HepG2 (cell line): ENCODE results near the gene NSMCE1. TPM values are rescaled to one million over a fixed set of nuclear protein-coding genes. Genes with fewer than 3 reads are reported as not detected.
"Not testable (repeated sequence)": the region's sequence is repeated elsewhere in the genome, so short reads cannot be mapped to it uniquely, and the experiment has no call there.

ENCODE experiments used
- ATAC-seq: fragments of 200-7000 bp; cut with Tn5 transposase; 3 replicates; pipeline ENCODE4 v1.9.1; 2020; ENCODE audit warnings: mild to moderate bottlenecking, moderate library complexity
- BruUV-seq: library from RNA; stranded (reverse); fragments of 400-500 nt; replicated peaks from 2 replicates; lab custom pipeline; 2021; lab: Mats Ljungman, UMichigan
- CTCF ChIA-PET: fragments of 300-600 bp; formaldehyde crosslinking; extraction: SDS; loops from one replicate; lab custom pipeline; 2021; ENCODE audit warnings: low total read pairs, inconsistent platforms, low intra/inter-chr PET ratio; lab: Yijun Ruan, JAX
- POLR2A ChIA-PET: fragments of 350-600 bp; sonication (Branson Sonifier 250); formaldehyde crosslinking; loops from one replicate; lab custom pipeline; 2020; ENCODE audit warnings: antibody characterized with exemption, inconsistent platforms; lab: Yijun Ruan, JAX
- DNase-seq: peaks from one replicate; pipeline ENCODE4 v3.0.0-alpha.2; 2015; ENCODE audit warnings: low spot score
- FAIRE-seq: peaks from 3 replicates; lab custom pipeline; 2011; peaks lifted over from hg19 to GRCh38; lab: Jason Lieb, UNC
- H2AFZ ChIP-seq: one replicate; pipeline ENCODE4 v1.6.1; 2011; ENCODE audit warnings: low read length, inconsistent platforms
- H3K27ac ChIP-seq: fragments of 300-600 bp; 3 replicates; pipeline ENCODE4 v1.8.0; 2011; ENCODE audit warnings: mixed run types, mild to moderate bottlenecking, mixed read lengths, low read length, inconsistent platforms; ENCODE audit not compliant: insufficient read depth; ENCODE audit errors: extremely low read length
- H3K27me3 ChIP-seq, 2 experiments: fragments of 200-600 bp in 1 of 2; 2 replicates in 1 of 2; 3 replicates in 1 of 2; pipeline versions ENCODE4 v1.6.0 to v1.8.0; 2011; ENCODE audit warnings: low read length in 2 of 2, mild to moderate bottlenecking in 2 of 2, moderate library complexity in 2 of 2, inconsistent platforms in 1 of 2; ENCODE audit not compliant: insufficient read depth in 2 of 2, control insufficient read depth in 1 of 2
- H3K36me3 ChIP-seq, 2 experiments: fragments of 200-600 bp in 1 of 2; replicated peaks in 1 of 2; 2 replicates in 1 of 2; 3 replicates in 1 of 2; pipeline versions ENCODE4 v1.5.1 to v1.8.0; 2011; ENCODE audit warnings: low read length in 2 of 2, inconsistent platforms in 1 of 2; ENCODE audit not compliant: insufficient read depth in 2 of 2, control insufficient read depth in 1 of 2
- H3K4me1 ChIP-seq: 2 replicates; pipeline ENCODE4 v1.5.1; 2012; ENCODE audit warnings: low read length, inconsistent platforms; ENCODE audit not compliant: insufficient read depth
- H3K4me2 ChIP-seq: 2 replicates; pipeline ENCODE4 v1.6.0; 2011; ENCODE audit warnings: low read depth, low read length, inconsistent platforms
- H3K4me3 ChIP-seq, 3 experiments: fragments of 200-600 bp in 1 of 3; sonication (generic), shearing (Covaris generic) in 1 of 3; replicated peaks in 1 of 3; 2 replicates each; pipeline ENCODE4 v1.5.1; 2011 to 2016; ENCODE audit warnings: low read length in 3 of 3, inconsistent platforms in 2 of 3, low read depth in 2 of 3, mild to moderate bottlenecking in 2 of 3, control low read depth in 1 of 3, mixed read lengths in 1 of 3; ENCODE audit not compliant: insufficient read depth in 1 of 3
- H3K79me2 ChIP-seq: one replicate; pipeline ENCODE4 v1.6.1; 2011; ENCODE audit warnings: low read length, inconsistent platforms; ENCODE audit not compliant: insufficient read depth
- H3K9ac ChIP-seq: 2 replicates; pipeline ENCODE4 v1.6.0; 2011; ENCODE audit warnings: mild to moderate bottlenecking, low read depth, low read length, inconsistent platforms; ENCODE audit not compliant: insufficient read depth
- H3K9me3 ChIP-seq: 2 replicates; pipeline ENCODE4 v1.5.1; 2012; ENCODE audit warnings: mild to moderate bottlenecking, low read length
- H4K20me1 ChIP-seq: 2 replicates; pipeline ENCODE4 v1.6.0; 2011; ENCODE audit warnings: inconsistent platforms, mild to moderate bottlenecking, low read length, moderate library complexity; ENCODE audit not compliant: insufficient read depth
- FOSL1 ChIP-seq: sonication (generic); formaldehyde crosslinking; IDR thresholded peaks from 2 replicates; pipeline ENCODE4 v1.9.0; 2021; ENCODE audit warnings: missing genetic modification reagents, borderline replicate concordance
- KLF11 ChIP-seq: IDR thresholded peaks from 2 replicates; pipeline ENCODE4 v1.6.1; 2016; ENCODE audit warnings: missing compliant biosample characterization
- MED8 ChIP-seq: sonication (generic); formaldehyde crosslinking; IDR thresholded peaks from 2 replicates; pipeline ENCODE4 v1.8.1; 2023; ENCODE audit warnings: mild to moderate bottlenecking, missing genetic modification reagents; ENCODE audit not compliant: insufficient replicate concordance
- NFIB ChIP-seq: sonication (generic); formaldehyde crosslinking; IDR thresholded peaks from 2 replicates; pipeline ENCODE4 v1.9.0; 2021; ENCODE audit warnings: missing genetic modification reagents, mild to moderate bottlenecking, borderline replicate concordance
- RFX1 ChIP-seq: fragments of 450-650 bp; IDR thresholded peaks from 2 replicates; pipeline ENCODE4 v1.6.1; 2017
- ZBTB10 ChIP-seq: sonication (generic); formaldehyde crosslinking; IDR thresholded peaks from 2 replicates; pipeline ENCODE4 v1.4.0; 2020; ENCODE audit warnings: missing genetic modification reagents, borderline replicate concordance
- ZKSCAN5 ChIP-seq: sonication (generic); formaldehyde crosslinking; IDR thresholded peaks from 2 replicates; pipeline ENCODE4 v1.5.1; 2020; ENCODE audit warnings: mild to moderate bottlenecking, missing genetic modification reagents
- ZNF329 ChIP-seq: sonication (generic); formaldehyde crosslinking; IDR thresholded peaks from 2 replicates; pipeline ENCODE4 v1.9.0; 2021; ENCODE audit warnings: low read depth, mild to moderate bottlenecking, missing genetic modification reagents
- ZNF563 ChIP-seq: sonication (generic); formaldehyde crosslinking; IDR thresholded peaks from 2 replicates; pipeline ENCODE4 v1.8.0; 2022; ENCODE audit warnings: mild to moderate bottlenecking, moderate library complexity, missing genetic modification reagents
- ZNF605 ChIP-seq: sonication (generic); formaldehyde crosslinking; IDR thresholded peaks from 2 replicates; pipeline ENCODE4 v1.8.0; 2022; ENCODE audit warnings: mild to moderate bottlenecking, missing genetic modification reagents
- ZNF674 ChIP-seq: sonication (generic); formaldehyde crosslinking; IDR thresholded peaks from 2 replicates; pipeline ENCODE4 v1.5.0; 2020; ENCODE audit warnings: low read depth, mild to moderate bottlenecking, missing genetic modification reagents
- WGBS: methylation state at CpG from one replicate; pipeline ENCODE4 v1.1.6; 2017; ENCODE audit warnings: low lambda C conversion rate; 5-methylcytosine and 5-hydroxymethylcytosine counted together
- in situ Hi-C: cut with HindIII; loops from 2 replicates; pipeline ENCODE4 v1.10.0; 2017; ENCODE audit warnings: low pct_unique_long_range_greater_than_20kb; ENCODE audit not compliant: extremely low pct_ligation_motif_present
- intact Hi-C: fragments of 100-400 bp; cut with micrococcal nuclease; formaldehyde crosslinking; loops from one replicate; pipeline ENCODE4 v1.10.0; 2022; ENCODE audit not compliant: unreplicated experiment
- polyA plus RNA-seq, 8 experiments: library from polyadenylated mRNA; depleted of rRNA in 3 of 8; stranded (reverse) in 7 of 8; unstranded in 1 of 8; fragments of >200 nt; fragmentation: Illumina TruSeq in 4 of 8; extraction: Trizol in 4 of 8; gene quantifications; 2 replicates each; pipeline versions ENCODE4 v1.2.1 to v1.2.3, GENCODE V29; 2011 to 2016; ENCODE audit warnings: low read depth in 4 of 8, missing spikeins in 1 of 8, mixed read lengths in 1 of 8; ENCODE audit not compliant: insufficient read depth in 1 of 8
- total RNA-seq, 5 experiments: library from RNA; depleted of rRNA; stranded (reverse); fragments of >200 nt; fragmentation: Illumina TruSeq; extraction: Trizol; gene quantifications; 2 replicates each; pipeline ENCODE4 v1.2.3, GENCODE V29; 2016; ENCODE audit warnings: low read depth in 1 of 5
- TF ChIP-seq, protein P1 (sequence below): IDR thresholded peaks from 2 replicates; pipeline ENCODE4 v1.6.1; 2016; ENCODE audit warnings: low read depth

The NSMCE1 gene
- total and polyA plus RNA-seq, 2 of the 13 experiments (the other 11 are each of a cell fraction or from before 2014, with no cell fraction given), result 42.7 to 52.9 TPM

DNA sequence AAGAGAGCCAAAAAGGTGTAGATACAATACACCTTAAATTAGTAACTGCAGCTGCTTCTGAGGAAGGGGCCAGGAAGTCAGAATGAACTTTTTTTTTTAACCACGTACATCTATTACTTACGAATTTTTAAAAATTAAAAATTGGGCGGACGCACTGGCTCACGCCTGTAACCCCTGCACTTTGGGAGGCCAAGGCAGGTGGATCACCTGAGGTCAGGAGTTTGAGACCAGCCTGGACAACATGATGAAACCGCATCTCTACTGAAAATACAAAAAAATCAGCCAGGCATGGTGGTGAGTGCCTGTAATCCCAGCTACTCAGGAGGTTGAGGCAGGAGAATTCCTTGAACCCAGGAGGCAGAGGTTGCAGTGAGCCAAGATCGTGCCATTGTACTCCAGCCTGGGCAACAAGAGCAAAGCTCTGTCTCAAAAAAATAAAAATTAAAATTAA, 5.9 kb upstream of the NSMCE1 start:
- BruUV-seq, H3K36me3 ChIP-seq, H3K27me3 ChIP-seq, in situ Hi-C loops, ATAC-seq, H3K9me3 ChIP-seq, H4K20me1 ChIP-seq, CTCF ChIA-PET, H2AFZ ChIP-seq, FAIRE-seq, DNase-seq: not testable (repeated sequence)
- intact Hi-C loops, result loop anchor here (1.0 kb wide), 2 partner anchors 39 to 90 kb away; partner anchors contain the start of gene IL4R
- 0 out of 2 replicates have a peak, but pooled peaks have one; percentile 1 for TF ChIP-seq ZNF563 (CRISPR knock-in tag)
- Histone ChIP-seq H3K9ac (peak overlapping the region; percentile 32; the same call in 1 of the 2 replicates), H3K4me2 (peak overlapping the region; percentile 86), H3K27ac (peak overlapping the region; percentile 96), H3K4me3 (peak overlapping the region in 2 of 3 experiments; percentile 2 to 9; a peak in 1 of 6 replicates), H3K79me2 (peaks cover 16% of the 10 kb centered on the region), H3K4me1 (peaks cover 56% of the 10 kb centered on the region)
- 52% methylated on average over 7 of the region's 7 CpGs for WGBS
- POLR2A ChIA-PET, result interaction anchor here (0.7 to 2.2 kb wide), 11 partner anchors 10 to 71 kb away, joined by 3 to 14 read pairs (median 4); partner anchors contain the start of gene KDM8

- 5% methylated on average over 8 of the region's 8 CpGs for WGBS
- ChIA-PET POLR2A (interaction anchor here (0.7 to 2.2 kb wide), 12 partner anchors 9 to 70 kb away, joined by 3 to 14 read pairs (median 4); partner anchors contain the start of gene KDM8), CTCF (no interaction called here)
- Histone ChIP-seq H3K9me3 (no peaks in the 10 kb centered on the region), H2AFZ (no peak overlapping the region), H3K4me2 (peak overlapping the region; percentile 86), H3K36me3 (no peaks in the 10 kb centered on the region), H3K4me3 (peak overlapping the region; percentile 9 to 55 (median 24); a peak in 4 of 6 replicates), H3K9ac (peak overlapping the region; percentile 71), H3K4me1 (peaks cover 62% of the 10 kb centered on the region), H4K20me1 (no peaks in the 10 kb centered on the region), H3K79me2 (peaks cover 22% of the 10 kb centered on the region), H3K27ac (peak overlapping the region; percentile 96), H3K27me3 (no peaks in the 10 kb centered on the region)
- BruUV-seq, result no TSS peak
- in situ Hi-C loops (no loop called here), intact Hi-C loops (loop anchor here (1.0 kb wide), 3 partner anchors 10 to 90 kb away; partner anchors contain the start of gene IL4R)
- ATAC-seq (peak; percentile 98), FAIRE-seq (peak; percentile 98), DNase-seq (peak; percentile 100)
- TF ChIP-seq KLF11 (CRISPR knock-in tag) (peak; percentile 52; the same call in 1 of the 2 replicates), RFX1 (no peak), ZNF329 (0 out of 2 replicates have a peak, but pooled peaks have one; percentile 22), NFIB (CRISPR knock-in tag) (no peak), ZKSCAN5 (CRISPR knock-in tag) (no peak), FOSL1 (peak; percentile 99), MED8 (CRISPR knock-in tag) (no peak), ZBTB10 (CRISPR knock-in tag) (peak; percentile 98), ZNF605 (CRISPR knock-in tag) (peak; percentile 98), ZNF674 (CRISPR knock-in tag) (no peak)
- TF ChIP-seq, protein P1, sequence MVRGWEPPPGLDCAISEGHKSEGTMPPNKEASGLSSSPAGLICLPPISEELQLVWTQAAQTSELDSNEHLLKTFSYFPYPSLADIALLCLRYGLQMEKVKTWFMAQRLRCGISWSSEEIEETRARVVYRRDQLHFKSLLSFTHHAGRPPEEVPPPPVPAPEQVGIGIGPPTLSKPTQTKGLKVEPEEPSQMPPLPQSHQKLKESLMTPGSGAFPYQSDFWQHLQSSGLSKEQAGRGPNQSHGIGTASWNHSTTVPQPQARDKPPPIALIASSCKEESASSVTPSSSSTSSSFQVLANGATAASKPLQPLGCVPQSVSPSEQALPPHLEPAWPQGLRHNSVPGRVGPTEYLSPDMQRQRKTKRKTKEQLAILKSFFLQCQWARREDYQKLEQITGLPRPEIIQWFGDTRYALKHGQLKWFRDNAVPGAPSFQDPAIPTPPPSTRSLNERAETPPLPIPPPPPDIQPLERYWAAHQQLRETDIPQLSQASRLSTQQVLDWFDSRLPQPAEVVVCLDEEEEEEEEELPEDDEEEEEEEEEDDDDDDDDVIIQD (CRISPR knock-in tag), result peak; percentile 93
Observed at GRCh38 chr16:27273670-27274423, 5.3 kb upstream of the NSMCE1 start.
